SU-DHL-6 (cell line): ENCODE data around the gene ZFAND6.

ENCODE experiments used
- EZH2phosphoT487 ChIP-seq: fragments of 200-600 bp; sonication (generic), shearing (Covaris generic); conservative IDR thresholded peaks from 2 replicates; pipeline ENCODE4 v1.6.1; 2018; ENCODE audit warnings: mild to moderate bottlenecking, antibody characterized with exemption, low read length, moderate library complexity, mixed read lengths
- TF ChIP-seq, protein P1 (sequence below): fragments of 200-600 bp; sonication (generic); IDR thresholded peaks from one replicate; pipeline ENCODE4 v1.5.1; 2017; ENCODE audit warnings: antibody characterized with exemption, mild to moderate bottlenecking, low read length, moderate library complexity; ENCODE audit not compliant: insufficient read depth, poor library complexity, severe bottlenecking

- TF ChIP-seq, protein P1, sequence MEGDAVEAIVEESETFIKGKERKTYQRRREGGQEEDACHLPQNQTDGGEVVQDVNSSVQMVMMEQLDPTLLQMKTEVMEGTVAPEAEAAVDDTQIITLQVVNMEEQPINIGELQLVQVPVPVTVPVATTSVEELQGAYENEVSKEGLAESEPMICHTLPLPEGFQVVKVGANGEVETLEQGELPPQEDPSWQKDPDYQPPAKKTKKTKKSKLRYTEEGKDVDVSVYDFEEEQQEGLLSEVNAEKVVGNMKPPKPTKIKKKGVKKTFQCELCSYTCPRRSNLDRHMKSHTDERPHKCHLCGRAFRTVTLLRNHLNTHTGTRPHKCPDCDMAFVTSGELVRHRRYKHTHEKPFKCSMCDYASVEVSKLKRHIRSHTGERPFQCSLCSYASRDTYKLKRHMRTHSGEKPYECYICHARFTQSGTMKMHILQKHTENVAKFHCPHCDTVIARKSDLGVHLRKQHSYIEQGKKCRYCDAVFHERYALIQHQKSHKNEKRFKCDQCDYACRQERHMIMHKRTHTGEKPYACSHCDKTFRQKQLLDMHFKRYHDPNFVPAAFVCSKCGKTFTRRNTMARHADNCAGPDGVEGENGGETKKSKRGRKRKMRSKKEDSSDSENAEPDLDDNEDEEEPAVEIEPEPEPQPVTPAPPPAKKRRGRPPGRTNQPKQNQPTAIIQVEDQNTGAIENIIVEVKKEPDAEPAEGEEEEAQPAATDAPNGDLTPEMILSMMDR = no peak
- no peak for TF ChIP-seq EZH2phosphoT487
These were observed 38.9 kb downstream of the ZFAND6 start for GRCh38 chr15:80098341-80098740.
